NCI-H187 treated with DMSO at 0.1 percent for 48 hours (cell line): ENCODE data around the gene MBD5.
"Not testable (repeated sequence)": the region's sequence is repeated elsewhere in the genome, so short reads cannot be mapped to it uniquely, and the experiment has no call there.

ENCODE experiments used
- DNase-seq: peaks from one replicate; lab custom pipeline; 2025; lab: John Stamatoyannopoulos, UW

Gene MBD5

DNA sequence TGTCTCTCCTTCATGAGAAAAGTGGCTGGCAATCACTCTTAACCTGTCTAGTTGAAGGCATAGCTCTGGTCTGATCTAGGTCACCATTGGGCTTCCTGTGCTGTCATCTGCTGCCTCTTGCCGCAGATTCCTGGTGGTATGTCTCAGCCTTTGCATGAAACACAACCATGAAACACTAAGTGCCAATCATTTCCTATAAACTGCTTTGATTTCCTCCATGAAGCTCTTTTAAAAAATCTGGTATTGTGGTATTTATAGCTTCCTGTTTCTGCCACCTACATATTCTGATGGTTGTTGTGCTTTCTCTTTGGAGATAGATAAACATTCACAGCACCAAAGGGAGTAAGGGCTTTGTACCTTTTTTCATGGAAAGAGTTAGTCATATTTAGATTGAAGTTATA, 503.6 kb downstream of the MBD5 start:
- no peak for DNase-seq

DNA sequence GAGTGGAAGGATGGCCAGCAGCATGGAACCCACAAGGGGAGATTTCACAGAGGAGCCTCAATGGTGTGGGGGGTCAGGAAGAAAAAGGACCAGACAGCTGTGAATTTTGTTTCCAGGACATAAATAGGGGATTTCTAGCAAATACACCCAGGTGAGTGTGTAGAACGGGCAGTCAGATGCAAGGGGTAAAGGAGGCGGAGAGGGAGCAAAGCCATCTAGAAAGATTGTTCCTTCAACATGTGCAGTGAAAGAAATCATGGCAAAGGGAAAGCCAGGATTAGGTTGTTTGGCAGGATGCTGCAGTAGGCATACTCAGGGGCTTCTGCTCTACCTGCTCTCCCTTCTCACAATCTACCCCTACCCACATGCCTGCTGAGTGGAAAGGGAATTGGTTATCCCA, 504.2 kb downstream of the MBD5 start:
- DNase-seq: no peak

DNA sequence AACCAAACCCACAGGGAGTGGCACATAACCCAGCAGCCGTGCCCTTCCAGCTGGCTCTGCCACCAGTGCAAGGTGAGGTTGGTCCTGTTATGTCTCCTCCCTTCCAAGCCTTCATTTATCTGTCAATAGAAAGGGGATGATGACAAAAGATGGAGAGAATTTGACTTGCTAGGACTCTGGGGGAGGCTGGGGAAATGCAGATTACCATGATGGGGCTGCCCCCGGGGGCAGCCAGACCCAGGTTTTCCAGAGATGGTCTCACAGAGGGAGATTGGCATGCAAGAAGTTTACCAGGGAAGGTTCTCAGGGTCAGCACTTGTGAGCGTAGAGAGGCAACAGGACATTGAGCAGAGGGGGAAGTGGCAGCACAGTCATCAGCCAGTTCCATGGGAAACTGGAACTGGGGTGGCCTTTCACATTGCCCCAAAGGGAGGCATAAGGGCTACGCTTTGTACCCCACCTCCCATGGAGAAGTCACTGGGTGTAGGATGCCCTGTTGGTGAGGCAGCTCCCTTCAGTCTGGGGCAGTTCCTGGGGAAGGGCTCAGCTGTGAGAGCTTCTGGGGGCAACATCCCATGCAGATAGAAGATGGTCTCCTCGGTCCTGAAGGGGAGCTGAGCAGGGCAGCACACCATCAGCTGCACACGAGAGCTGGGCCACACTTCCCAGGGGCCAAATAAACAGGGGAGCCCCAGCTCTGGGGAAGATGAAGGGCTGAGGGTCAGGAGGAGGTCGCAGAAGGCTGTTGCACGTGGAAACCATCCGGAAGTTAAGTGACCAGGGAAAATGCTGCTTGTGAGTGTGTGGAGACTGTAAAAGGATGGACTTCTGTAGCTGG, 505.8 kb downstream of the MBD5 start:
- DNase-seq: no peak

- DNase-seq: no peak
These were observed 506.8 kb downstream of the MBD5 start for GRCh38 chr2:148527488-148528340.

DNA sequence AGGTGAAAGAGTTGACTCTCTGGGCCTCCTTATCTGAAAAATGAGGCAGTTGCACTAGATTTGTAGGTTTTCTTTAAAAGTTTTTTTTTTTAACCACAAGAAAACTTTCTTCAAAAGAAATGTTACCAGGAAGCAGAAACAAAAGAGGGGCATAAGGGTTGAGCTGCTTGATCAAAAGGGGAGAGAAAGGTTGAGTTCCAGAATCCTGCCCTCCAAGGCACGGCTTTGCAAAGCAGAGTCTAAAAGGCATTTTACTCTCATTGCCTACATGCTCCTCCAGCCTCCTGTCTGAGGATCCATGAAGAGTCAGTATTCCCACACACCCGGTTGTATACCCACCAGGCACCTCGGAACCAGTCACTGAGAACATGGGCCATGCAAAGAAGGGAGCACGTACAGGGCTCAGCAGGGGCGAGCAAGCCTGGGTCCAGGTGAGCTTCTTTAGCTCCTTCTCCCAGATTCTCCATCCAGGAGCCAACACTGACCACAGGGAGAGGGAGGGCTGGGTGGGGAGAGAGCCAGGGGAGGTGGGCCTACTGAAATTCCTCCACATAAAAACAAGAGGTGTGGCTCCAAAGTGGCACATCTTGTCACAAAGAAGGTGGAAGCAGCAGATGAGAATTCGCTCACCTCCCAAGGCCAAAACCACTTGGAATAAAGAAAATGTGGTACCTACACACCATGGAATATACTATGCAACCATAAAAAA, 507.6 kb downstream of the MBD5 start:
- no peak for DNase-seq

GRCh38 chr2:148529745-148530144, 508.9 kb downstream of the MBD5 start:
- DNase-seq: no peak

DNA sequence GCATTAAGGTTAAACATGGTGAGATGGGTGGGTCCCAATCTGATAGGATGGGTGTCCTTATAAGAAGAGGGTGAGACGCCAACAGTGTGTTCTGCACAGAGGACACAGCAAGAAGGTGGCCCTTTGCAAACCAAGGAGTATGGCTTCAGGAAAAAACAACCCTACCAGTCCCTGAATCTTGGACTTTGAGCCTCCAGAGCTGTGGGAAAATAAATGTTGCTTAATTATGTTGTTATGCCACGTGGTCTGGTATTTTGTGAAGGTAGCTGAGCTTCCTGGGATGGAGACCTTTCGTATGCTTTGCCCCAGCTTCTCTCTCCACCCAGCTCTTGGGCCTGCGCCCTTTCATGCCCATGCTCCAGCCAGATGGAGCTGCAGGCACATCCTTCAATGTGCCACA, 509.5 kb downstream of the MBD5 start:
- no peak for DNase-seq

GRCh38 chr2:148531235-148531634, 510.3 kb downstream of the MBD5 start:
- DNase-seq: no peak

- DNase-seq: no peak
These were observed 511.0 kb downstream of the MBD5 start for GRCh38 chr2:148531669-148532428.

DNA sequence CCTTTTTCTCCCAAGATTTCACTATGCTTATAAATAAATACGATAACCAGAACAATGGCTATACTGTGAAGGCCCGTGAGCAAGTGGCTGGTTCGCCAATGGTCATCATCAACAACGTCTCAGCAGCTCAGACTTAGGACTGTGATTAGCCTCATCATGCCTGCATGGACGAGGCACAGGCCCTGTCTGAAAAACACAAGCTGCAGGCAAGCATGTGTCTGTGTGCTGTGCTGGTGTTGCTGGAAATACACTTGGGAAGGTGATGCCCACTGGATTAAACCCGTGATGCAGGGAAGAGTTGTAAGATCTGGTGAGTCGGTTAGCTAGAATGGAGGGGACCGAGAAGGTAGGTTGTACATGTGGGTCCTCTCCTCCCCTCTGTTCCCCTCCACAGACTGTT, 512.1 kb downstream of the MBD5 start:
- no peak for DNase-seq

GRCh38 chr2:148533685-148534084, 512.8 kb downstream of the MBD5 start:
- no peak for DNase-seq

GRCh38 chr2:148534416-148535204, 513.7 kb downstream of the MBD5 start:
- DNase-seq: no peak

GRCh38 chr2:148538375-148538774, 517.5 kb downstream of the MBD5 start:
- no peak for DNase-seq

GRCh38 chr2:148540022-148540421, 519.1 kb downstream of the MBD5 start:
- no peak for DNase-seq

DNA sequence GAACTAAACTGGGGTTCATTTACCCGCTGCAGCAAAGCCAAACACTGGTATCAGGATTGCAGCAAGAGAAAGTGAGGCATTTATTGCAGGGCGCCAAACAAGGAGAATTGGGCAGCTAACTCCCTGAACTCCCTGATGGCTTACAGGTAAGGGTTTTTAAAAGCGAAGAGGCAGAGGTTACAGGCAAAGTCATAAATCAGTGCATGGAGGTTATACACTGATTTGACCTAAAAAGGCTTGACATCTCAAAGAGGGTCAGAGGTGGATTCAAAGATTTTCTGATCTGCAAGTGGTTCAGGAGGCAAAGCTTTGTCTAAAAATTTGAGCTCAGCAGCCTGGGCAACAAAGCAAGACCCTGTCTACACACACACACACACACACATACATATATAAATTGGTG, 520.9 kb downstream of the MBD5 start:
- DNase-seq: no peak

DNA sequence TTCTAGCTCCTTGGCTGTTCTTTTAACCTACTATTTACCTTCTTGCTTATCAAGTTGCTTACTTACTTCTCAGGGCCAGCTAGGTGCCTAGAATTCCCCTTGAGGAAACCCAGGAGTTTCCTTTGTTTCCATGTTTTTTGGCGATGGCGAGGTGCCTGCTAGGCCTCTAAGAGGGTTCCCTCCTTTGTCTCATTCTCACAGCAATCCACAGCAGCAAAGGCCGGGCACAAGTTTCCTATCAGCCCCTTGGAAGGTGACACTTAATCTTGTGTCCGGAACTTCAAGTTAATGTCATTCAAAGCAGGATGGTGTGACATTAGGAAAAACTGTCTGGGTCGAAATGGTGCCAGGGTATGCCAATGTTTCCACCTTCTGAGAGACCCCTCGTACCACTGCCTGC, 521.7 kb downstream of the MBD5 start:
- no peak for DNase-seq

DNA sequence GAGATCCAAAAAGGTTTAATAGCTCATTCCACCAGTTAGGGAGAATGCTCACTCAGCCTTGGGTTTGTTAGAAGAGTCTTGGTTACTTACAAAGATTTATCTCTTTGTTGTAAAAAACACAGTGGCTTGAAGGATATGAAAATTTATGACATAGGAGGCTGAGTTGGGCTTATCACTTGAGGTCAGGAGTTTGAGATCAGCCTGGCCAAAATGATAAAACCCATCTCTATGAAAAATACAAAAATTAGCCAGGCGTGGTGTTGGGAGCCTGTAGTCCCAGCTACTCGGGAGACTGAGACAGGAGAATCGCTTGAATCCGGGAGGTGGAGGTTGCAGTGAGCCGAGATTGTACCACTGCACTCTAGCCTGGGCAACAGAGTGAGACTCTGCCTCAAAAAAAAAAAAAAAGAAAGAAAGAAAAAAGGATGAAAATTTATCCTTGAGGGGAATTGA, 522.2 kb downstream of the MBD5 start:
- DNase-seq: not testable (repeated sequence)

DNA sequence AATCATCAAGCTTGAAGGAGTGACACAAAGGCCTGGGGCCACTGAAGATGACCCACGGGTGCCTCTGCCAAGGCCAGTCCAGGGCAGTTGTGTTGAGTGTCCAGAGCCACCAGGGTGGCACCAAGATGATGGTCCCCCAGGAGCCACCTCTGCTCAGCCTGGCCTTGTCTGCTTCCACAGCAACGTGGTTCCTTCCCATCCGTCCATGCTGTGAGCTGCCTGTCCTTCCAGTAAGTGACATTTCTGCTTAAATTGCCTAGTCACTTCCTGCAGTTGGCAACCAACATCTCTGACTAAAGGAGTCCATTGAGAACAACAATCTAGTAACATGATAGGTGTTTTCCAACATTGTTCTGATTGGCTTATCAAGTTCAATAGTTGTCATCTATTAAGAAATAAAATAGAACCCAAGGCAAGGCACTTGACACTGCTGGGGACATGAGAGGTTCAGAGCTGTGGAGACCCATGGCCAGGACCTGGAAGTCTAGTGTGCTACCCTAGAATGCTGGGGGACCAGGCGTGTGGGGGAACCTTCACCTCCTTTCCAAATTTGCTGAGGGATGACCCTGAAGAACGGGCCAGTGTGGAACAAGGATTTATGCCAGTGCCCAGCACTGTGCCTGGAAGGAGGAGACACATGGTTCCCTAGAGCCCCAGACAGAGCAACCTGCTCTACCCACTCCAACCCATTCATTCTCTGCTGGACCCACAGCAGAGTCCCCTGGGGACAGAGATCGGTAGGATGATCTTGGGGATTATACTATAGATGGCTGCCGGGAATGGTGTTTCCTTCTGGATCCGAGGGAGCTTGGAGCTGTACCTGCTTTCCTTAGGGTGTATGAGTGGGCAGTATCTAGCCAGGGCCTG, 524.7 kb downstream of the MBD5 start:
- DNase-seq: no peak

DNA sequence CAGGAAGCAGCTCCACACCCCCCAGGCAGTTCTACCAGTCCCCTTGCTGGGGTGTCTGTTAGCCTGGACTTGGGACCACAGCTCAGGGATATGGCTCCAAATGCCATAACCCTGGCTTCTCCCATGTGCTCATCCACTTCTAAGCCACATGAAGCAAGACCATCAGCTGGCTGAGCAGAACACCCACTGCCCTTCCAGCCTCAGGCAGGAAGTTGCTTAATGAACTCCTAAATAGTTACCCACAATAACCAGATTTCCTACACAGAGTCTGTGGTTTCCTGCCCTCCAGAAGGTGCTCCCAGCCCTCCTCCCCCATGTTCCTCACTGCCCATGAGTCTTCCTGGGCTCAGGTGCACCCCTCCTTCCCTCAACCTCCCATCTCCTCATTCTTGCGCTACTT, 525.4 kb downstream of the MBD5 start:
- no peak for DNase-seq
